VCaP (cell line): ENCODE measurements around the gene ZNF302.
"Not testable (repeated sequence)": the region's sequence is repeated elsewhere in the genome, so short reads cannot be mapped to it uniquely, and the experiment has no call there.

ENCODE experiments used
- H3K27ac ChIP-seq: fragments of 450-650 bp; 2 replicates; pipeline ENCODE4 v1.5.1; 2017
- CTCF ChIP-seq: fragments of 450-650 bp; conservative IDR thresholded peaks from 2 replicates; pipeline ENCODE4 v1.5.1; 2017; ENCODE audit warnings: mild to moderate bottlenecking, moderate library complexity

Gene ZNF302

GRCh38 chr19:34675250-34675649, 2.2 kb upstream of the ZNF302 start:
- TF ChIP-seq CTCF: no peak

DNA sequence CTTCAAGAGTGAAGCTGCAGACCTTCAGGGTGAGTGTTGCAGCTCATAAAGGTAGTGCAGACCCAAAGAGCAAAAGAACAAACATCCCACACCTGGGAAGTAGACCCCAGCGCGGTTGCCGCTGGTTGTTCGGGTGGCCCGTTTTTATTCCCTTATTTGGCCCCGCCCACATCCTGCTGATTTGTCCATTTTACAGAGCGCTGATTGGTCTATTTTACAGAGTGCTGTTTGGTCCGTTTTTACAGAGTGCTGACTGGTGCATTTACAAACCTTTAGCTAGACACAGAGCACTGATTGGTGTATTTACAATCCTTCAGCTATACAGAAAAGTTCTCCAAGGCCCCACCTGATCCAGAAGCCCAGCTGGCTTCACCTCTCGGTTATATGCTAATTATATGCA, 1.6 kb upstream of the ZNF302 start:
- H3K27ac ChIP-seq: no peak overlapping the region; the same call in 1 of the 2 replicates
- TF ChIP-seq CTCF: no peak

More at GRCh38 chr19:34675250-34675649, 2.2 kb upstream of the ZNF302 start:
- H3K27ac ChIP-seq: no peak overlapping the region

GRCh38 chr19:34676697-34677385, 637 bp upstream of the ZNF302 start, which contains the start of gene SCGB2B2:
Gene SCGB2B2 (minus strand): TSS chr19:34677159. CDS start chr19:34594563, 82,596 bp downstream.
- no peak for TF ChIP-seq CTCF
- H3K27ac ChIP-seq: peak within 1 kb of the TSS; percentile 96

DNA sequence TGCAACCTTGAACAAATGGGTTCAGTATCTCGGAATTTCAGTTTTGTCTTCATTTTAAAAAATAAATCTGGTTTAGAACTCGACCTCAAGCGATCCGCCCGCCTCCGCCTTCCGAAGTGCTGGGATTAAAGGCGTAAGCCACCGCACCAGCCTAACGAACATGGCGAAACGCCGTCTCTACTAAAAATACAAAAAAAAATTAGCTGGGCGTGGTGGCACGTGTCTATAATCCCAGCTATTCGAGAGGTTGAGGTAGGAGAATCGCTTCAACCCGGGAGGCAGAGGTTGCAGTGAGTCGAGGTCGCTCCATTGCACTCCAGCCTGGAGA, 571 bp downstream of the ZNF302 start:
- TF ChIP-seq CTCF: no peak
- H3K27ac ChIP-seq: peak overlapping the region; percentile 96

GRCh38 chr19:34678421-34678820, 943 bp downstream of the ZNF302 start:
- TF ChIP-seq CTCF: no peak
- peak overlapping the region; percentile 96 for H3K27ac ChIP-seq

DNA sequence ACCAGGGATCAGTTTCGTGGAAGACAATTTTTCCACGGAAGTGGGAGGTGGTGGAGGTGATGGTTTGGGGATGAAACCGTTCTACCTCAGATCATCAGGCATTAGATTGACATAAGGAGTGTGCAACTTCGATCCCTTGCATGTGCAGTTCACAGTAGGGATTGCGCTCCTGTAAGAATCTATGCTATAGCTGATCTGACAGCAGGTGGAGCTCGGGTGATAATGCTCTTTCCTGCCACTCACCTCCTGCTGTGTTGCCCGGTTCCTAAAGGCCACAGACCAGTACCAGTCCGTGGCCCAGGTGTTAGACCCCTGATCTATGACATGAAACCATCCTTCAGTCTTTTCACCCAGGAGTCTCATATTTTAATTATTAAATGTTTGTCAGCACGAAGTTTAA, 4.0 kb downstream of the ZNF302 start:
- H3K27ac ChIP-seq: no peak overlapping the region
- no peak for TF ChIP-seq CTCF

GRCh38 chr19:34685266-34685665, 7.8 kb downstream of the ZNF302 start:
- H3K27ac ChIP-seq: not testable (repeated sequence)

DNA sequence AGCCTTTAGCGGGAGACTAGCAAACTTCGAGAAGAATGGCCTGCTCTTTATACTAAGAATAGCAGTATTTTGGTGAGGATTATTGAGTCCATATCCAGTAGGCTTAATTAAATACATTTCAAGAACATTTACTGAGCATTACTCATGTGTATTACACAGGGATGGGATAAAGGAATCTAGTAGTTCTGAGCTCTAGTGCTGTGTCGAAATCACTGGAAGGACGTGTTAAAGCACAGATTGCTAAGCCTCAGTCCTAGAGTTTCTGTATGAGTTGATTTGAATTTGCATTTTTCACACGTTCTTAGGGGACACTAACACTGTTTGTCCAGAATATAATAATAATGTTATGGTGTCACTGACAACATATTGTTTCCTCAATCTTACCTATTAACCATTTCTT, 9.0 kb downstream of the ZNF302 start:
- no peak for TF ChIP-seq CTCF
- no peak overlapping the region for H3K27ac ChIP-seq
